HuH-7.5 (cell line): Measurements from ENCODE around the gene A3GALT2.
A peak's percentile ranks its signal among the peaks of the same experiment; 100 is the strongest.
"Not testable (repeated sequence)": the region's sequence is repeated elsewhere in the genome, so short reads cannot be mapped to it uniquely, and the experiment has no call there.

Source experiments
- DNase-seq: peaks from one replicate; pipeline ENCODE4 v3.0.0; 2011; ENCODE audit warnings: low spot score

A3GALT2 gene

DNA sequence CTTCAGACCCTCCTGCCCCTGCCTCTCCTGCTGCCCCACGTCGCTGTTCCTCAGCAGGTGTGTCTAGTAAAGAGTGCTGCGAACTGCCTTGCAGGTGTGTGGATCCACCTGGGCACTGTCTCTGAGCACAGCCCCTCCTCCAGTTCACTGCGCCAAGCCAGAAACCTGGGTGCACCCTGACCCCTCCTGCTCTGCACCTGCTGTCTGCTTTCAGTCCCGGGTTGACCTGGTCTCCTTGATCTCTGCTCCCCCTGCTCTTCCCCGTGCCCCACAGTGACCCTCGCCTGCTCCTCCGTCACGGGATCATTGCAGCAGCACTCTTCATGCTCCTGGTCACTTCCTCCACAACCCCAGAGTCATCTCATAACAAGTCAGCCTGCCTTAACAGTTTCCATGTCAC lies 6.5 kb downstream of the A3GALT2 start:
- no peak for DNase-seq

GRCh38 chr1:33312413-33312749 lies 8.5 kb downstream of the A3GALT2 start:
- DNase-seq, result no peak

DNA sequence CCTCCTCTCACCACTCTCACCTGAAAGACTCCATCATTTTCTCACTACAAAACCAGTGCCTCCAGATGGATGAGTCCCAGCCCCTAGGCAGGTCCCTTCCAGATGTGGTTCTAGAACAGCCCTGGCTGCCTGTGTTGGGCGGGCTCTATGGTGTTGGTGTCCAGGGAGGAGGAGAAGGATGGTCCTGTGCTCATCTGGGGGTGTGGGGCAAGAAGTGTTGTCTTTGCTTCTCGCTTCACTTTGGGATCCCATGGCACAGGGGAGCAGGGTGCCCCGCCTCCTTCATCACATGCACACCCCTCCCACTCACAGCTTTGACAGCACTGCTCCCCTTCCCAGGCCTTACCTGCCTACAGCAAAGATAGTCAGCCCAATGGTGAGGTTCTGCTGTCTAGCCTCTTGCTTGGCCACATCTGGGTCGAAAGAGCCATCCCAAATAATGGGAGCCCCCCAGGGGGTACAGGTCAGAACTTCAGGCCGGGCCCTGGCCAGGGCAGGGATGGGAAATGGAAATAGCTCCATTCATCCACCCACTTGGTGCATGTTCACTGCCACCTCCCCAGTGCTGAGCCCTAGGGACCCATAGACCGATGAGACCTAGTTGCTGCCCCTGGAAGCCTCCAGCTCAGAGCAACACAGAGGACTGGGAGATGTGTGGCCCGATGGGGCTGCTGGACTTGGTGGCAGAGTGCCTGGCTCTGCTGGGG lies 9.0 kb downstream of the A3GALT2 start:
- DNase-seq, result no peak

GRCh38 chr1:33310702-33311101 lies 10.2 kb downstream of the A3GALT2 start:
- DNase-seq, result no peak

DNA sequence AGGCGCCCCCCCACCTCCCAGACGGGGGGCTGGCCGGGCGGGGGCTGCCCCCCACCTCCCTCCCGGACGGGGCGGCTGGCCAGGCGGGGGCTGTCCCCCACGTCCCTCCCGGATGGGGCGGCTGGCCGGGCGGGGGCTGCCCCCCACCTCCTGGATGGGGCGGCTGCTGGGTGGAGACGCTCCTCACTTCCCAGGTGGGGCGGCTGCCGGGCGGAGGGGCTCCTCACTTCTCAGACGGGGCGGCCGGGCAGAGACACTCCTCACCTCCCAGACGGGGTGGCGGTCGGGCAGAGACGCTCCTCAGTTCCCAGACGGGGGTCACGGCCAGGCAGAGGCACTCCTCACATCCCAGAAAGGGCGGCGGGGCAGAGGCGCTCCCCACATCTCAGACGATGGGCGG lies 11.5 kb downstream of the A3GALT2 start:
- not testable (repeated sequence) for DNase-seq

- DNase-seq, result no peak
These were observed 13.4 kb downstream of the A3GALT2 start for GRCh38 chr1:33307494-33307864.

- DNase-seq, result no peak
These were observed 14.0 kb downstream of the A3GALT2 start for GRCh38 chr1:33306653-33307493.

DNA sequence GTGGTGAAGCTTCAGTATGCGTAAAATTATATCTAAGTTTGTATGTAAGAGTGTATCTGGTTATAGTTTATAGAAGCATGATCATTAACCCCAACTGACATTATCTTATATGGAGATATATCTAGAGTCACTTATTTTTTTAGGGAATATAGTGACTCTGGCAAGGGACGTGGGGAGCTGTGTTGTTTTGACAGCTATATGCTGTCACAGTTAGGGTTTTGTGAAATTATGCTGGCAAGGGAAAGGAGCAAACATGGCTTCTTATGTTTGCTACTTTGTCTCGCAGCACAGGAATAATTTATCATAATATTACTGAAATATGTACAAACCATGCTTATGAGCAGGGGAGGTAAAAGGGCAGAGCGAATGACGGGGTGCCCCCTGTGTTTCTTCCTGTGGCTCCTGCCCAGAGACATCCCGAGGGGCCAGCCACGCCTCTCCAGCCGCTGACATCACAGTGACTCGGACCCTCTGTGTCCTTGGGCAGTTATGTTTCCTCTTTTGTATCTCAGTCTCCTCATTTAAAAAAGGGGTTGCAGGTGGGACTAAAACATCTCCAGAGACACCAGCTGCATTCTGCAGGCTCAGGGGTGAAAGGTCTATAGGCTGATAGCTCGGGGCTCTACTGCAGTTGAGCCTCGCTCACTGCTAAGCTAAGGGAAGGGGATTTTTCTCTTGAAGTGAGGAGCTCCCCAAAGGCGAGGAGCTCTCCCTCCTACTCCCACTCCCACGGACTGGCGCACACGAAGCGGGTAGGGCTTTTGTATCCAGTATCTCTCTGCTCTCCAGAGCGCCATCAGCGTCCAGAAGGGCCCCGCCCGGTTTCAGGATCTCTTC lies 14.9 kb downstream of the A3GALT2 start:
- no peak for DNase-seq

DNA sequence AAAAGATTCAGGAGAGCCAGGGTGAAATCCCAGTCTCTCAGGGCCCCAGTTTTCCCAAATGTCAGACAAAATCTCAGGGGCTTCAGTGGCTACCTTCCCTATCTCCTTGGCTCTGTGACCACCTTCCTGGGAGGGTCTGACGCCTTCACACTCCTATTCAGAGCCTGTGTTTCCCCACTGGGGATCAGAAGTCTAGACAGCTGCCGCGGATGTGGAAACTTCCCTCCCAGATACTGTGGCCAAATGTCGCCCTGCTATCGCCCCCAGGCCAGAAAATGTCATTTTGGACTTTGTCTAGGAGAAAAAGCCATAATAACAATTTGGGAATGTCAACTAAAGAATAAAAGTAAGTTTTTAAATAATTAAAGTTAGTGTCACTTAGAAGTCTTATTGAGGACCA lies 15.9 kb downstream of the A3GALT2 start:
- DNase-seq, result no peak

GRCh38 chr1:33302325-33302724 lies 18.6 kb downstream of the A3GALT2 start:
- no peak for DNase-seq

GRCh38 chr1:33301273-33301984 lies 19.5 kb downstream of the A3GALT2 start:
- no peak for DNase-seq

DNA sequence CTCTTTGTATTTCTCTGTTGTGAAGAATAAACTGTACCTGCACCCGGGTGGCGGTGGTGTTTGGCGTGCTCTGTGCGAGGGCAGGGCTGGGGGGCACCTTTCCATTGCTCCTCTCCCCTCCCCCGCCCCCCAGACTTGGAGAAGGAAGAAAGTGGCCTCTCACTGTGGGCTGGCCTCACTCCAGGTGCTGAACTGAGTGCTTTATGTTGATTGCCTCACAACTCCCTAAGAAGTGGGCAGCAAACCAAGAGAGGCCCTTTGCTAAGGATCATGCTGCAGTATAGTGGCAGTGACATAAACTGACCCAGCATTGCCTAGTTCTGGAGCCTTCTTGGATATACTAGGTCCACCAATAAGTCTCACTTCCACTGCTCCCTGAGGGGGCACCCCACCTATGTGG lies 20.2 kb downstream of the A3GALT2 start:
- DNase-seq, result no peak

GRCh38 chr1:33299461-33300155 lies 21.3 kb downstream of the A3GALT2 start:
- DNase-seq, result no peak

DNA sequence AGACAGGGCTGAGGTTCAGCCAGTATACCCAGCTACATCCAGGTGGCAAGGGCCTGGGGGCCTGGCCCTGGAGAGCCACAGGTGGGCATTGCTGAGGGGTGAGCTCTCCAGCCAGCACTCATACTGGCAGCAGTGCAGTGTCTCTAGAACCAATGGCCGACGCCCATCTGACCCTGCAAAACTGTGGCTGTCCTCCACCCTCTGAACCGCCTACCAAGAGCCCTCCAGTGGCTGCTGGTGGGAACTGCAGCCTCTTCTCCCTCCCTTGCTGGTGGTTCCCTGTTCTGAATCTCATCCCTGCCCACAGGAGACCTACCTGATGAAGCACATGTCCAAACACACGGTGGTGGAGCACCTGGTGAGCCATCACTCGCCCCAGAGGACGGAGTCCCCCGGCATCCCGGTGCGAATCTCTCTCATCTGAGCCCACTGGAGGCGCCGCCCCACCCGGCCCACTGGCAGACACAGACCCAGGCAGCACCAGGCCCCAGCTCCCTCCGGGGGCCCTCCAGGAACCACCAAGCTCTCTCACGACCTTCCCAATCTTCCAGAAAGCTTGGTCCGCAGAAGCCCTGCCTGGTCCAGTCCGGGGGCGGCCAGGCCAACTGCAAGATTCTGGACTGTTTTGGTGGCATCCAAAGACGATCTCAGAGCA lies 22.1 kb downstream of the A3GALT2 start:
- peak; percentile 85 for DNase-seq

DNA sequence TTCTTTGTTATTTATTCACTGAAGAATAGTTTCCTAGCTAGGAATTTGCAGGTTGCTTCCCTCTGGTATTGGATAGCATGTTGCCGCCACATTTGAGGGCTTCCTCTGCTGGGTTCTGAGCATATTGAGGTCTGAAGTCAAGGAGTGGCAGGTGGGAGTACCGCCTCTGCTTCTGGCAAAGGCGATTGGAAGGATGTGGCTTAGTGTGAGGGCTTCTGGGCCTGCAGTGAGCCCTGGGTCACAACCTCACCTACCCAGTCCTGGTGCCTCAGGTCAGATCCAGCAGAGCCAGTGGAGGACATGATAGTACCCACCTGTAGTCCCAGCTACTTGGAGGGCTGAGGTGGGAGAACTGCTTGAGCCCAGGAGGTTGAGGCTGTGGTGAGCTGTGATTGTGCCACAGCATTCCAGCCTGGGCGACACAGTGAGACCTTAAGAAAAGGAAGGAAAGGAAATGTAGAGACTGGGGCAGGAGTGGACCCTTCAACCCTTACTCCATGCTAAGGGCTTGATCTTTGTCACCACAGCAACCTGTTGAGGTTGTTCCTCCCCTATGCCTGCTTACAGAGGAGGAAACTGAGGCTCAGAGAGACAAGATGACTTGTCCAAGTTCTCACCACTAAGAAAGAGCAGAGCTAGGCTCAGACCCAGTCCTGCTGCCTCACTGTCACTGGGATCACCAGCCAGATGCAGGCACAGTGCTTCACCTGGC lies 22.8 kb downstream of the A3GALT2 start:
- DNase-seq, result no peak

DNA sequence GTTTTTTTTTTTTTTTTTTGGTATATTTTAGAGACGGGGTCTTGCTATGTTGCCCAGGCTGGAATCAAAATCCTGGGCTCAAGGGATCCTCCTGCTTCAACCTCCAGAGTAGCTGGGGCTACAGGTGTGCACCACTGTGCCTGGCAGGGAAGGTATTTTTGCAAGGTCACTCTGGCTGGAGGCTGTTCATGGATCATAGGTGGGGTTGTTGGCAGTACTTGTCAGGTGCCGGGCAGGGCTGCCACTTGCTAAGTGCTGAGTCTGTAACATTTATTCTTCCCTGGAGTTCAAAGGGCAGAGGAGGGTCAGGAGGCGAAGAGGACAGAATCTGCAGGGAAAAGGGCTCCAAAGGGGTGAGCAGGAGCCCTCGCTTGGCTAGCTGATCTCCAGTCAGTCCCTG lies 24.1 kb downstream of the A3GALT2 start:
- DNase-seq, result no peak

DNA sequence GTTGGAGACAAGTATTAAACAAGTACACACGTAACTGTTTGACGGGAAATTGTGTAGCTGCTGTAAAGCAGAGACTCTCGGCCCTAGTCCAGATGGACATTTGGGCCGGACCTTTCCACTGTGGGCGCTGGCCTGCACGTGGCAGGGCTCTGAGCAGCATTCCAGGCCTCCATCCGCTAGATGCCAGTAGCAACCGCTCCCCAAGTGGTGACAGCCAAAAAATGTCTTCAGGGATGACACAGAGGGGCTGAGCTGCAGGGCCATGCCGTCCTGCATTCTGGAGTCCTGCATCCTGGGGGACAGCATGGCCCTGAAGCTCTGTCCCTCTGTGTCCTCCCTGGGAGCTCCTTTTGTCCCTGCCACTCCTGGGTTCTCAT lies 24.8 kb downstream of the A3GALT2 start:
- no peak for DNase-seq

GRCh38 chr1:33295450-33296081 lies 25.3 kb downstream of the A3GALT2 start:
- DNase-seq, result peak; percentile 87

GRCh38 chr1:33295023-33295422 lies 25.9 kb downstream of the A3GALT2 start:
- no peak for DNase-seq
